Activated CD8-positive, alpha-beta T cell treated with anti-CD3 and anti-CD28 coated beads for 36 hours (primary cell): ENCODE measurements around the gene ALOX15B. TPM values are rescaled to one million over a fixed set of nuclear protein-coding genes. Genes with fewer than 3 reads are reported as not detected.

Source experiments
- ATAC-seq: fragments of 200-7000 bp; cut with Tn5 transposase; one replicate; pipeline ENCODE4 v1.10.0; 2021; ENCODE audit warnings: mild to moderate bottlenecking, moderate library complexity
- CTCF ChIA-PET: fragments of 350-600 bp; sonication (Branson Sonifier 250); formaldehyde crosslinking; loops from one replicate; lab custom pipeline; 2021; ENCODE audit warnings: antibody characterized with exemption; lab: Charles Lee
- POLR2A ChIA-PET: fragments of 350-600 bp; sonication (Branson Sonifier 250); formaldehyde crosslinking; loops from one replicate; lab custom pipeline; 2021; ENCODE audit warnings: antibody characterized with exemption; lab: Charles Lee
- DNase-seq: peaks from one replicate; pipeline ENCODE4 v3.0.0-alpha.2; 2020
- H3K27ac Mint-ChIP-seq: one replicate; pipeline ENCODE4 v1.8.0; 2021; ENCODE audit warnings: mild to moderate bottlenecking, mixed read lengths
- H3K27me3 Mint-ChIP-seq: one replicate; pipeline ENCODE4 v1.8.0; 2021; ENCODE audit warnings: mixed read lengths
- H3K36me3 Mint-ChIP-seq: one replicate; pipeline ENCODE4 v1.8.0; 2021; ENCODE audit warnings: low read depth, mixed read lengths
- H3K4me1 Mint-ChIP-seq: one replicate; pipeline ENCODE4 v1.8.0; 2021; ENCODE audit warnings: low read depth, mixed read lengths
- H3K4me3 Mint-ChIP-seq: one replicate; pipeline ENCODE4 v1.8.0; 2021; ENCODE audit warnings: mild to moderate bottlenecking, moderate library complexity, mixed read lengths
- H3K9me3 Mint-ChIP-seq: one replicate; pipeline ENCODE4 v1.8.0; 2021; ENCODE audit warnings: mixed read lengths
- CTCF ChIP-seq: fragments of 200-600 bp; IDR thresholded peaks from one replicate; pipeline ENCODE4 v1.8.0; 2022; ENCODE audit warnings: antibody characterized with exemption, mild to moderate bottlenecking
- intact Hi-C: fragments of 100-400 bp; cut with micrococcal nuclease; formaldehyde crosslinking; loops from one replicate; pipeline ENCODE4 v1.10.0; 2022
- total RNA-seq, 2 experiments: library from RNA; stranded (reverse); gene quantifications; one replicate each; pipeline ENCODE4 v1.2.3, GENCODE V29; 2021

ALOX15B gene
- total RNA-seq, 2 experiments from 2014 or later = 0.16 TPM; not detected in 1

GRCh38 chr17:7993972-7994589 is 44.8 kb upstream of the ALOX15B start:
- no peak for TF ChIP-seq CTCF
- H3K4me3 Mint-ChIP-seq = no peak overlapping the region
- no peak for ATAC-seq
- ChIA-PET POLR2A (no interaction called here), CTCF (interaction anchor here (1.4 to 1.9 kb wide), 3 partner anchors 67 to 132 kb away, joined by 3 to 7 read pairs (median 5); no protein-coding TSS in a partner anchor)
- DNase-seq = no peak
- intact Hi-C loops = no loop called here
- no peaks in the 10 kb centered on the region for H3K9me3 Mint-ChIP-seq
- peaks cover 7% of the 10 kb centered on the region for H3K27me3 Mint-ChIP-seq
- H3K27ac Mint-ChIP-seq = no peak overlapping the region
- peaks cover 23% of the 10 kb centered on the region for H3K4me1 Mint-ChIP-seq
- H3K36me3 Mint-ChIP-seq = no peaks in the 10 kb centered on the region

GRCh38 chr17:7995724-7996123 is 43.1 kb upstream of the ALOX15B start:
- ATAC-seq = no peak
- Mint-ChIP-seq H3K9me3 (no peaks in the 10 kb centered on the region), H3K27me3 (peaks cover 7% of the 10 kb centered on the region), H3K36me3 (no peaks in the 10 kb centered on the region), H3K27ac (no peak overlapping the region), H3K4me1 (peaks cover 11% of the 10 kb centered on the region), H3K4me3 (no peak overlapping the region)
- ChIA-PET POLR2A (no interaction called here), CTCF (interaction anchor here (0.6 to 1.7 kb wide), 3 partner anchors 22 to 64 kb away, joined by 3 to 6 read pairs (median 4); partner anchors contain the start of genes CNTROB and TRAPPC1)
- TF ChIP-seq CTCF = no peak
- no peak for DNase-seq
- intact Hi-C loops = no loop called here

GRCh38 chr17:7997186-7997585 is 41.7 kb upstream of the ALOX15B start:
- Mint-ChIP-seq H3K27ac (no peak overlapping the region), H3K27me3 (peaks cover 19% of the 10 kb centered on the region), H3K36me3 (no peaks in the 10 kb centered on the region), H3K4me1 (peaks cover 11% of the 10 kb centered on the region), H3K4me3 (no peak overlapping the region), H3K9me3 (no peaks in the 10 kb centered on the region)
- DNase-seq (peak; percentile 74), ATAC-seq (peak; percentile 87)
- ChIA-PET CTCF (interaction anchor here (0.6 to 2.7 kb wide), 24 partner anchors 9 to 572 kb away, joined by 3 to 9 read pairs (median 3); partner anchors contain the start of genes CNTROB, NAA38, RNF227 and TRAPPC1), POLR2A (no interaction called here)
- peak; percentile 56 for TF ChIP-seq CTCF
- intact Hi-C loops = no loop called here

- ChIA-PET POLR2A (interaction anchor here (0.7 to 1.2 kb wide), 4 partner anchors 12 to 69 kb away, joined by 3 read pairs; no protein-coding TSS in a partner anchor), CTCF (interaction anchor here (0.7 to 2.1 kb wide), 13 partner anchors 8 to 258 kb away, joined by 3 to 22 read pairs (median 3); no protein-coding TSS in a partner anchor)
- Mint-ChIP-seq H3K9me3 (no peaks in the 10 kb centered on the region), H3K4me3 (peak within 1 kb of the TSS; percentile 2), H3K27ac (no peak within 1 kb of the TSS), H3K36me3 (no peaks in the 10 kb centered on the region), H3K4me1 (peaks cover 8% of the 10 kb centered on the region), H3K27me3 (peaks cover 39% of the 10 kb centered on the region)
- ATAC-seq (no peak), DNase-seq (no peak)
- intact Hi-C loops = no loop called here
- no peak for TF ChIP-seq CTCF
Measured at GRCh38 chr17:8001976-8002720, 36.7 kb upstream of the ALOX15B start, which contains the start of gene GUCY2D. Gene GUCY2D (plus strand): TSS chr17:8002615. CDS start chr17:8003048, 433 bp downstream.
